HL-60/S4 treated with phorbol 12-myristate 13-acetate at 8.2 ng/mL for 4 days and 3 days (cell line): ENCODE results near the gene UBE2E2.

Experiments
- in situ Hi-C: fragments of 300-500 bp; cut with MboI; formaldehyde crosslinking; loops from 2 replicates; pipeline ENCODE4 v1.15.0; 2022; ENCODE audit warnings: low sequenced_read_pairs

The UBE2E2 gene

DNA sequence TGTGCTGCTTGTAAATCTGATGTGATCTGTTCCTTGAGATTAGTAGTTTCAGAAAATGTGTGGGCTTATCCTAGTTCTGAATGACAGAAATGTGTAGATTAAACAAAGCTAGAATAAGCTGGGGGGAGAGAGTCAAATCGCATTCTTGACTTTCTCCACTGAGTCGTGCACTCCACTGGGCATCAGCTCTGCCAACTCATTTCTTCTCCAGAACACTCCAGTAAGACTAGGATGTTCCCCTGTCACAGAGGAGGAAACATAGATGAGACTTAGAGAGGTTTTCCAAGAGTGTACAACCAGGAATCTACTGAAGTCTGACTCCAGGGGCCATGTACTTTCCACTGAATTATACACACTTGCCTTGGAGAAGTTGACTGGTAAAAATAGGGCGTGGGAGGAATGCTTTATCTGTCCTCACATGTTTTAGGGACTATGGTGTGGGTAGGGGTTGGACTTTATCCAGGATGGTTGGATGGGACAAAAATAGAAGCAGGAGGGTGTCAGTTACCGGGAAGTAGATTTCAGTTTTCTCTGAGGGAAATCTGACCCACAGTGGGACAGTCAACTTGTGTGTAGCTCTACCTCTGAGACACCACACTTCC is 298.2 kb downstream of the UBE2E2 start:
- in situ Hi-C loops: no loop called here

DNA sequence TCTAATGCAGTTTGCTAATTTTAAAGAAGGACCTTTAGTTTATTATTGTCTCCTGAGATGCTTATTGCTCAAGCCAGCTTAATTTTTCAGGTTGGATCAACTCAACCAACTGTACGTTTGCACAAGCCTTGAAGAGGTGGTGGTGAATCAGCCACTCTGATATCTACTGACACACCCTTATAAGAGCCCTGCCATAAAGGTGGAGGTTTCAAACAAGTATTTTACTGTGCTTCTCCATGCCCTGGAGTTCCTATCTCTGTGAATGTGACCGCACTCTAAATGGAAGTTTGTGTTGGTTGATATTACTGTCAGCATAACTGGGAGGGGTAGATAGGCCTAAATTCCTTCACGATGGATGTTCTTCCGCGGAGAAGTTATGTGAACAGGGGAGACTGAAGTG is 305.3 kb downstream of the UBE2E2 start:
- in situ Hi-C loops: no loop called here

DNA sequence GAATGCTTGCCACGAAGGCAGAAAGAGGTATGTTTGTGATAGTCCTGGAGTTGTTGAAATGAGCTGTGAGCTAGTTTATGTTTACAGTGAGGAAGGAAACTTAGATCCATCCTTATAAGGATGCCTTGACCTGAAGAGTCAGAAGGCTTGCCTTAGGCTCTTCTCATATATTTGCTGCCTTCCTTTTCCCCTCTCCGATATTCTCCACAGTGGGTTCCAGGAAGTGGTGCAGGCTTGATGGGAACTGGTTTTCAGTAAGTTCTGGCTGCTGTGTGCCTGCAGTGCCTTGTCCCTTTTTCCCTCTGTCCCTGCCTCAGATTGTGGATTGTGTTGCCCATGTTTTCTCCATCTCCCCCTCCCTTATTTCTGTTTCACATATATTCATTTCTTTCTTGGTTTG is 315.3 kb downstream of the UBE2E2 start:
- in situ Hi-C loops: no loop called here

DNA sequence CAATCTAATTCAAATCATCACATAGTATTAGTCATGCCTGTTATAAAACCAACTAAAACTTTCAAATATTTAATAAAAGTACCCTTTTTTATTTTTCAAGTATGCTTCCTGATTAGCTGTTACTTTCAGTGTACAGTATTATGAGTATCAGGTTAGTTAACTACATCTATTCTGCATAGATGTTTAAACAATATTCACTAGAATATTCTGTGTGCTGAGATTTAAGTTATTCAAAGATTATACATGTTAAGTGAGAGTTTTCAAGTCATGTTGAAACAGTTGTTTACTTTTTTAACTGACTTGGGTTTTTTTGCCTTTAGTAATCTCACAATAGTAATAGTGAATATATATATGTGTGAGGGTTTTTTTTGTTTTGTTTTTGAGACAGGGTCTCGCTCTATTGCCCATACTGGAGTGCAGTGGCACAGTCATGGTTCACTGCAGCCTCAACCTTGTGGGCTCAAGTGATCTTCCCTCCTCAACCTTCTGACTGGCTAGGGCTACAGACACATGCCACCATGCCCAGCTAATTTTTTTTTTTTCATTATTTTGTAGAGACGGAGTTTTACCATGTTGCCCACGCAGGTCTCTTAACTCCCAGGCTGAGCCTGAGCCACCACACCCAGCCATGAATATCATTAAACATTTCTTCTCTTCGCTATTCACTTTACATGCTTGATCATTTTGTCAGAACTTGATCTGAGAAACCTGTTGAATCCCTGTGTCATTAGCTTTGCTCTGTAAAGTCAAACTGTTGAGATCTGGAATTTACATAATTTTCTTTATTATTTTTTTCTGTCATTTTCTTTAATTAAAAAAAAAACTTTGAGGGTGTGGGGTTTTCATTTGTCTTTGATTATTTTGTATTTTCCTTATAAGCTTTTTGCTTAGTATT is 316.4 kb downstream of the UBE2E2 start:
- in situ Hi-C loops: no loop called here

DNA sequence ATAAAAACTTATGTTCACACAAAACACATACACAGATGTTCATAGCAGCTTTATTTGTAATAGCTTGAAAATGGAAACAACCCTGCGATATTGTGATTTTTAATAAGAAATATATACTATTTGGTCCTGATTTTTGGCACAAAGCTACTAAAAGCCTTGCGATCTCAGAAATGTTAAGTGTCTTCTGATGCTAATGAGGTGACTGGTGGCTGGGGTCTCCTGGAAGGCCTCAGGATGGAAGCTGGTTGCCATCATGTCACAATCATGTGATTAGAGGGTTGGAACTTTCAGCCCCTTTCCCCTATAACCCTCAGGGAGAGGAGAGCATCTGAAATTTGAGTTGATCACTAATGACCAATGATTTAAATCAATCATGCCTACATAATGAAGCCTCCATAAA is 324.2 kb downstream of the UBE2E2 start:
- in situ Hi-C loops: no loop called here

DNA sequence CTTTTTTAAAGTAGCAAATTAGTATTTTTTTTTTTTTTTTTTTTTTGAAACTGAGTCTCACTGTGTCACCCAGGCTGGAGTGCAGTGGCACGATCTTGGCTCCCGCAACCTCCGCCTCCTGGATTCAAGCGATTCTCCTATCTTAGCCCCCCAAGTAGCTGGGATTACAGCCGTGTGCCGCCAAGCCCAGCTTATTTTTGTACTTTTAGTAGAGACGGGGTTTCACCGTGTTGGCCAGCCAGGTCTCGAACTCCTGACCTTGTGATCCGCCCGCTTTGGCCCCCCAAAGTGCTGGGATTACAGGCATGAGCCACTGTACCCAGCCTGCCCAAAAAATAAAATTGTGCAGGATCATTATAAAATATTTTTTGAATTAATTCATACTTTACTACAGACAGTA is 330.5 kb downstream of the UBE2E2 start:
- in situ Hi-C loops: no loop called here

DNA sequence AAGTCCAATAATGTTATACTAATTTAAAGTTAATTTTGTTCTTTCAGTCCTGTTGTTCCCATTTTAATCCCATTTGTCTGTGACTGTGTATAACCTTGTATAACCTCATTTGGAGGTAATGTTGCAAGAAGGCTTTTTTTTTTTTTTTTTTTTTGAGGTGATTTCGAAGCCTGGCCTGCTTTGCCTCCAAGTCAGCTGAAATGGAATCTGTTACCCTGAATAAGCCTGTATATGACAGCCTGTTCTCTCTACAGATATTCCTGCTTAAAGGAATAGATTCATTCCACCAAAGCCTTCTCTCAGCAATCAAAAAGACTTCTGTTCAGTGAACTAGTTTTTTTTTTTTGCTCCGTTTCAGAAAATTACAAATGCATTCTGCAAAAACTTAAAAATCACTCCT is 330.9 kb downstream of the UBE2E2 start:
- in situ Hi-C loops: no loop called here

DNA sequence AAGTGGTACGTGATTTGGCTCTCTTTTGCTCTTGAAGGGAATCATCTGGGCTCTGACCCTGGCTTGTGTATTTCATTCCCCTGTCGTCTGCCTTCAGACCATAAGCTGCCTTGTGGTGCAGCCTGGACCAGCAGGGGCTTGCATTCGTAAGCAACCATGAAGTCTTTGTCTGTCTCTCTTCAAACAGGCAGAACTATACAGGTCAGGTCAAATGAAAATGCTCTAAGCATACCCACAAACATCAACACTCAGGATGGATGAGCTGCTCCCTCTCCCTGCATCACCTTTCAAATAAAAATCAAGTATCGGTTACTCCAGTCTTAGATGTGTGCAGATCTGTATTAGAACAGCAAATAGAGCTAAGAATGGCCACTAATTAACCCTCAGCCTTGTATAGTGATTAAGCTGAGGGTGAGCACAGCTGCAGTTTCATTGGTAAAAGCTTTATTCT is 334.0 kb downstream of the UBE2E2 start:
- in situ Hi-C loops: no loop called here

DNA sequence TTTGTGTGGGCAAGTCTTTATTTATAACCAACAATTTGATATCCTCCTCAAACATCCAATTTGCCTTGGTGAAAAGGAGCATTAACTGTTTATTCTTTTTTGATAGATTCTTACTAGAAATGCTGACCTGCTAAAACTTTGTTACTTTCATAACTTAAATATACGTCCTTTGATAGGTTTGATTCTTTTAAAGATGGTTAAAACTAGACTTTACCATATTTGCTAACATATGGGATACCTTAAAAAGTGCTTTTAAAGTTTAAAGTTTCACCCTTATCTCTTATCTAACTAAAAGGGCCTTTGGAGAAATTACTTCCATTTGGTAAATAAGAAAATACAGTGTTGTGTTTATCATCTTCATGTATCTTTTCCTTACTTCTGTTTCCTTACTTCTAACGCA is 336.1 kb downstream of the UBE2E2 start:
- in situ Hi-C loops: no loop called here

DNA sequence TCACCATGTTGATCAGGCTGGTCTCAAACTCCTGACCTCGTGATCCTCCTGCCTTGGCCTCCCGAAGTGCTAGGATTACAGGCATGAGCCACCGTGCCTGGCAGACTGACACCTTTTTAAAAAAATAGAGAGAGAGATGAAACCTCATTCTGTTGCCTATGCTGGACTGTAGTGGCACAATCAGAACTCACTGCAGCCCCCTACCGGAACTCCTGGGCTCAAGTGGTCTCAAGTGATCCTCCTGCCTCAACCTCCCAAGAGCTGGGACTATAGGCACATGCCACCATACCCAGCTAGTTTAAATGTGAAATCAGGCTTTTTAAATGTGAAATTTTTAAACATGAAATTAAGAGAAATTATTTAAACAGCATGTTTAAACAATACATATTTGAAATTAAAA is 337.5 kb downstream of the UBE2E2 start:
- in situ Hi-C loops: no loop called here

DNA sequence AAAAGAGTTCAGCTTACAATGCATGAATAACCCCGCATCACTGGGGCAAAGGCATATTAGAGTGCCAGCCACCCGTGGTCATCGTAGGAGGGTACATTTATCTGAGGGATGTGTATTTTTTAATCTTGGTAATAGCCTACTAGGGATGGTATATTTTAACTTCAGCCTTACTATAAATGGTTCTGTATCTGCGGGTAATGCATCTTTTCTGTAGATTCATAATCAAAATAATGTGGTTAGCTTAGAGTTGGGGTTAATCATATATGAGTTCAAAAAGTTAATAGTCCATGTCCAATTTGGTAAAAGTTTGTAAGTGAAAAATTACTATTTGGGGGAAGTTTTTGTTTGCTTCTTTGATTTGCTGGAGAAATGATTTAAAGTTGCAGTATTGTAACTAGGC is 339.0 kb downstream of the UBE2E2 start:
- in situ Hi-C loops: no loop called here

DNA sequence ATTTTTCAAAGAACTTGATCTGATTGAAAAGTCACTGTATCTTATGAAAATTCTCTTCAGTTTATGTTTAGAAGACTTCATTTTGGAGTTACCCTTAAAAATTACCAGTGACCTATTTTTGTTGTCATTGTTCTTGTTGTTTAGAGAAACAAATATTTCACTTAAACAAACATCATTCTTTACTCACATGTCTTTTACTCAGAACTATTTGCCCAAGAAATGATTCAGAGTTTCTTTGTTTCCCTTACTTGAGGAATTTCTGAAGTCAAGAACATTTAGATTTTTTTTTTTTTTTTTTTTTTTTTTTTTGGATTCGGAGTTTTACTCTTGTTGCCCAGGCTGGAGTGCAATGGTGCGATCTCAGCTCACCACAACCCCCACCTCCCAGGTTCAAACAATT is 343.1 kb downstream of the UBE2E2 start:
- in situ Hi-C loops: no loop called here

DNA sequence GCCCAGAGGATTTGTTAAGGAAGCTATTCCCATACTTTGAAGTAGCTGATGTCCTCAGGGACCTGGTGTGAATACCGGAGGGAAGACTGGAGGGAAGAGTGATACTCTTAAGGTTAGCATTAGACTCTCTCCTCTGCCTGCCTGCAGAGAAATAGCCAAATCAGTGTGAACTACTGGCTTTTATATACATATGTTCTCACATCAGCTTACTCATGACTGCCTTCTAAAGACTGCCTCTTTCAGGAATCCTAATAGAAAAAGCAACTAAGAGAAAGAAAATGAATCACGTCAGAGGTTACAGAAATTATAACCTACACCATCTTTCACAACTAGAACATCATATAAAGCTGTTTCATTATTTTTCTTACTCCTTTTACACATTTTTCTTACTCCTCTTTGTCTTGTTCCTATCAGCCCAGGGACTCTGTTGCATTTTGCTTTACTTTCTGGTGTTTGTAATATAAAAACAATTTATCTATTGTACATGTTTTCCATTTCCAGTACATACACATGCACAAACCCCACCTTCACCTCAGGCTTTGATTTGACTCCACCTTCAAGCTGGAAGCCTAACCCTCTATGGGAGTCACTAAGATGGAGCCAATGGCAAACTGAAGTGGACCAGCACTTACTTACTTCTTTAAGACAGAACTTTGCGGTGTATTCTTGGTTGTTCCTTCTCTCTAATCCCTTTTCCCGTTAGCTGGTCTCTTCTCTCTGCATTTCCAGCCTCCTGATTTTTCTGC is 345.0 kb downstream of the UBE2E2 start:
- in situ Hi-C loops: no loop called here

DNA sequence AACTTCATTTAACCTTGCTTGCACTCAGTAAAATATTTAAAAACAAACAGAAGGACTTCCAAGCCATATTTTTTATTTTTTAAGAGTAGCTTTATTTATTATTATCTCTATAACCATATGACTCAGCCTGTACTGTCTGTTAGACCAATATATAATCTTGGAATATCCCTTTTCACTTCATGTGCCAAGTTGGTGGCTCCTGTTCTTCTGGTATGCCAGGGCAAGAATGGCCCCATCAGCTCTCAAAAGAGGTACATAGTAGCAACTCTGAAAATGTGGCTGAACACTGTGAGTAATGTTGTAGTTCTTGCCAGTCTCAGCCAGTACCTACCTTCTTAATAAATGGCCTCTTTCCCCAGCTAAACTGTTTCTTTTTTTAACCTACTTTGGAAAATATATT is 345.6 kb downstream of the UBE2E2 start:
- in situ Hi-C loops: no loop called here

DNA sequence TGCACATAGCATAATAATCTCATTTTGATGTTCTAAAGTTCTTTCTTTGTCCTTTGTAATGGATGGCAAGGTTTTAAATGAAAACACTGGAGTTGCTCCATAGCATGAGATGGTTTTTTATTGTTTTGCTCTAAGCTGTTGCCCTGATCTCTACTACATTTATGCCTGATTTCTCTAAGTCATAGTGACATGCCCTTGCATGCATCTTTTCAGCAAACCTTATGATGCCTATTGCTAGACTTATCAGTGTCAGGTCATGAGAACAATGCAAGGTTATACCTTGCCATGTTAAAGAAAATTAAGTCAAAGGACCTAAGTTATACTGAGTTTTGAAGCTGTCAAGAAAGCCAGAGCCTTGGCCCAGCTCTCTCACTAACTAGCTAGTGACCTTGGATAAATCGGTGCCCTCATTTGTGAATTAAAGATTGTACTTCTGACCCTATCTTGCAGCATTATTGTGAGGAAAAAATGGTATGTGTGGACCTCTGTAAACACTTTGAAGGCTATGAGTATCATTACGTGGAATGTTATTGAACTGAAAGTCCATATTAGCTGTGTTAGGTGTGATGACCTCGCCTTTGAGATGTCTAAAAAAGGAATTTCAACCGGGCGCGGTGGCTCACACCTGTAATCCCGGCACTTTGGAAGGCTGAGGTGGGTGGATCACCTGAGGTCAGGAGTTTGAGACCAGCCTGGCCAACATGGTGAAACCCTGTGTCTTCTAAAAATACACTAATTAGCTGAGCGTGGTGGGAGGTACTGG is 346.2 kb downstream of the UBE2E2 start:
- in situ Hi-C loops: no loop called here

DNA sequence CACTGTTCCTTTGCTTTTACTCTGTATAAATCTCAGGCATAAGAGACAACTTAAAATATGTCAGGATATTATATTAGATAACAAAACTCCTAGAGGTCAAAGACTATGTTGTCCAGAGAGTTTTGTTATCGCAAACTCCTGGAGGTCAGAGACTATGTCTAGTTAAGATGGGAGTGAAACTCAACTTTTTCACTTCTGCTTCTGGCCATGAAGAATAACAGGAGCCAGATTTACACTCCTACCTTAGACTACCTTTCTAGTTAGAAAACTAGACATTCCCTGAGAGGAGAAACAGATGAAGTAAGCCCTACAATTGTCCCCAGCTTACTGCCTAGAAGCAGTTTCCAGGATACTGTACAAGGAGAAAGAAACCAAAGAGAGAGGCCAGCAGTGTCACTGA is 347.3 kb downstream of the UBE2E2 start:
- in situ Hi-C loops: no loop called here

DNA sequence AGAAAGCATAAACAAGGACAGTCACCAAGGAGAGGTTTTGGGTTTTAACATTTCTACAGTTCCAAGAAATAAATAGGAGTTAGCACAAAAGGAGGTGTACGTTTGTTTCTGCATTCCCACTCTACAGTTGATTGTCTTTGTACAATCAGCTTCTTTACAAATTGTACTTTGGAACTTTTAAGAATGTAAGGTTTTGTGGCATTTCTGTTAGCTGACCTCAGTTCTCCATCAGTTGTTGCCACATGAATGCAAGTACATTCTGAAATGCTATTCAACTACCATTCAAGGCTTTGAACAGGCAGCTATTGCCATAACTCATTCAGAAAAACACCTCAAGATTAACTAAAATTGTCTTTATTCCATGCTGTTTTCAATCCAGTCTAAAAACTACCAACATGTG is 349.4 kb downstream of the UBE2E2 start:
- in situ Hi-C loops: no loop called here

DNA sequence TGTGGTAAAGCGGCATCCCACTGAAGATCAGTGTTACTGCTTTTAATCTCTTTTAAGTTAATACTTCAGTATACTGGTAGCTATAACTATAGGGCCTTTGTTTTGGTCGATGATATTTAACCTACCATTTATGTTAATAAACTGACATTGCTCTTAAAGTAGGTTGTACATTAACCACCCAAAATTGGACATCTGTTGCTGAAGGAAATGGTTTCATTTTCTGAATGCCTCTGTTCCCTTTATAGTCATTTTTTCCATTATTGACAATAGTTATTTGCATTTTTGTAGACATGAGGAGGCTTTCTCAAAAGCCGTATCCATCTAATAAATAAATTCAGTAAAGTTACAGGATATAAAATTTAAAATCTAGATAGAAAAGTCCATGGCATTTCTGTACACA is 350.2 kb downstream of the UBE2E2 start:
- in situ Hi-C loops: no loop called here

DNA sequence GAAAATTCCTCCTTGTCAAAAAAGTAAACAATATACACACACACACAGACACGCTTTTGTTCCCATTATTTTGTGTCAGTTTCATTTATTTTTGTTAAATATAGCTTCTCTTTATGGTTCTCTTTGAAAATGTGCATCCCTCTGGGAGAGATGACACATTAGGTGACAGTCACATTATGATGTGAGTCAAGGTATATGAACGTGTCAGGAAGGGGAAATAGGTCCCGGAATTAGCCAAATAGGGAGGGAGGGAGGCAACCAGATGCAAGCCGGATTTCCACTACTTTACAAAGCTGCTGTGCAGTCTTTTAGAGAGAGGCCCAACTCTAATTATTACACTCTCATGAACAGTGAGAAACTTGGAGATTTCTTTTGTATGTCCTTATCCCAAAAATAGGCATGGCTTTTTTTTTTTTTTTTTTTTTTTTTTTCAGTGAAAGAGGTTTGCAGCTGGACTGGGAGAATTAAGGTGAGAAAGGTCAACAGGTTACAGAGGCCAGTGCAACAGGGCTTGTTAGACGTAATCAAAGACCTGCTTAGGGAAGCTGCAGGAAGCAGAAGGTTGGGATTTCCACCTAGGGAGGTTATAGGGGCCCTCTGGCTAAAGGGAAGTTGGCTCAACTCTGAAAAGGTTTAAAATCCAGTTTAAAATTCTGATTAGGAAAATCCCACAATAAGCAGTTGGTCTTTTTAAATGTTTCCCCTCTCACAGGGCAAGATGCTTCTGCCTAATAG is 362.1 kb downstream of the UBE2E2 start:
- in situ Hi-C loops: no loop called here

DNA sequence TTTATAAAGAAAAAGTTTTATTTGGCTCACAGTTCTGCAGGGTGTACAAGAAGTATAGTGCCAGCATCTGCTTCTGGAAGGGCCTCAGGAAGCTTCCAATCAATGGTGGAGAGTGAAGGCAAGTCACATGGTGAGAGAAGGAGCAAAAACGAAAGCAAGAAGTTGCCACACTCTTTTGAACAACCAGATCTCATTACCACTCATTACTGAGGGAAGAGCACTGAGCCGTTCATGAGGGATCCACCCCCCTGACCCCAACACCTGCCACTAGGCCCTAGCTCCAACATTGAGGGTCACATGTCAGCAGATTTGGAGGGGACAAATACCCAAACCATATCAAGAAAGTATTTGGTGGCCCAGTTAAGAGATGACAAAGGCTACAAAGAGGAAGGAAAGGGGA is 363.4 kb downstream of the UBE2E2 start:
- in situ Hi-C loops: no loop called here
